Occipital lobe (tissue), 2 donors: ENCODE results near the gene FADD. TPM values are rescaled to one million over a fixed set of nuclear protein-coding genes. Genes with fewer than 3 reads are reported as not detected.
"Not testable (repeated sequence)": the region's sequence is repeated elsewhere in the genome, so short reads cannot be mapped to it uniquely, and the experiment has no call there.

ENCODE experiments used
- DNase-seq: peaks from one replicate; lab custom pipeline; 2025; lab: John Stamatoyannopoulos, UW
- total RNA-seq: library from RNA; depleted of rRNA; stranded (reverse); fragments of >200 nt; gene quantifications from one replicate; pipeline ENCODE4 v1.2.3, GENCODE V29; 2014

FADD gene
- total RNA-seq, 1 donor from 2014 or later = 16.1 TPM

DNA sequence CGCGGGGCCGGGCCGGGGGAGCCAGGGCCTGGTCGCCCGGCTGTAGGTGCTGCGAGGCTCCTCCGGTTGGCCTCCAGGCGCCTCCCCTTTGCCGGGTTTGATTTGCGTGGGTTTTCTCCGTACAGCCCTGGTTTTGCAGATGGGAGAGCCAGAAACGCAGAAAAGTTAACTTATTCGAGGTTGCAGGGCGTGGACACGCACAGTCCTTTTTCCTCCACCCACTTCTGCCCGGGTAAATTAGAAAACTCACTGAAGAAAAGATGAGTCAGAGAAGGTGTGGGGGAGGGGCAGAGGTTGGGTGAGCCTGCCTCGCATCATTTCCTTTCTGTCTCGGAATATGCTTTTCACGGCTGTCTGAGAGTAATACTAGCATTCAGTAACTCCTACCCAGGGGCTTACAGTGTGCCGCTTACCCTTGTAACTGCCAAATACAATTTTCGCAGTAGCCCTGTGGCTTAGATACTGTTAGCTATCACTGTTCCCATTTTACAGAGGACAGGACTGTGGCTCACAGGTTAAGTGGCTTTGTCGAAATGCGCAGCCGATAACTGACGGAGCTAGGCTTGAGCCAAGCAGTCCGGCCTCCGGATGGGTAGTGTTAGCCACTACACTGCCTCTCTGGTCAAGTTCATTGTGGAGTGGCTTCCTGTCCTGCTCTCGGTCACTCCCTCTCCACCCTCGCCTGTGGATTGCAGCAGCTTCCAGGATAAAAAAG, 812 bp downstream of the FADD start:
- DNase-seq = peak; percentile 22

DNA sequence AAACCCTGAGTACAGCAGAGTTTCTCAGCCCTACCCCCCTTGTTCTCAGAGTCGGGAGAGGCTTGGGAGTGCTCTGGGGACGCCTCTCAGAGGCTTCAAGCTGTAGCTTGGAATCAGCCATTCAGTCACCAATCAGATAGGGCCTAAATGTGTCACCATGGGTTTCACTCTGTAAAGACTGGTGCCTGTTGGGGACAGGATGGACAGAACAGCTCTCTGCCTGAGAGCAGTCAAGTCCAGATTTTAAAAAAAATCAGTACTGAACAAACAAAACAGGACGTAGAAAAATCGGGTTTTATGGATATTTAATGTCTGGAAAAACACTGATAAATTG, 1.3 kb downstream of the FADD start:
- no peak for DNase-seq

GRCh38 chr11:70205049-70205725, 2.1 kb downstream of the FADD start:
- no peak for DNase-seq

DNA sequence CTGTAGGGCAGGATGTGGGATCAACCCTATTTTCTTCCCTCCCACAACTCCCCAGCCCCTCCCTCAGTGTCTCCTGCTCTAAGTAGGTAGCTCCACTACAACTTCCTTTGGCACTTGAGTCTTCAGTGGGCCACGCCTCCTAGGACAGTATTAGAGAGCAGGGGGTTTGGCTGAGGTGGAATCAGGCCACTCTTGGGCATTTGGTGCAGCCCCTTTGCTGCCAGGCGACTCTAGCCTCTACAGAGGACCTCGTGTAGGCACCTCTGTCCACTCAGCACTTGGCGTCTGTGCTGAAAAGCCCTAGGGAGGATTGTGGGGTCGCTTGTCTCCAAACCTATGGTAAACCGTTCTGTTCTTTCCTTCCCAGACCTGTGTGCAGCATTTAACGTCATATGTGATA, 2.7 kb downstream of the FADD start:
- DNase-seq = no peak

- no peak for DNase-seq
Observed at GRCh38 chr11:70206226-70206981, 3.3 kb downstream of the FADD start.

DNA sequence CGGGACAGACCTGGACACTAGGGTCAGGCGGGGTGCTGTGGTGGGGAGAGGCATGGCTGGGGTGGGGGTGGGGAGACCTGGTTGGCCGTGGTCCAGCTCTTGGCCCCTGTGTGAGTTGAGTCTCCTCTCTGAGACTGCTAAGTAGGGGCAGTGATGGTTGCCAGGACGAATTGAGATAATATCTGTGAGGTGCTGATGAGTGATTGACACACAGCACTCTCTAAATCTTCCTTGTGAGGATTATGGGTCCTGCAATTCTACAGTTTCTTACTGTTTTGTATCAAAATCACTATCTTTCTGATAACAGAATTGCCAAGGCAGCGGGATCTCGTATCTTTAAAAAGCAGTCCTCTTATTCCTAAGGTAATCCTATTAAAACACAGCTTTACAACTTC, 3.9 kb downstream of the FADD start:
- no peak for DNase-seq

- no peak for DNase-seq
Observed at GRCh38 chr11:70207531-70208131, 4.5 kb downstream of the FADD start.

- no peak for DNase-seq
Observed at GRCh38 chr11:70209391-70209912, 6.4 kb downstream of the FADD start.

- no peak for DNase-seq
Observed at GRCh38 chr11:70210051-70210501, 7.0 kb downstream of the FADD start.

- DNase-seq = no peak
Observed at GRCh38 chr11:70210530-70210929, 7.4 kb downstream of the FADD start.

DNA sequence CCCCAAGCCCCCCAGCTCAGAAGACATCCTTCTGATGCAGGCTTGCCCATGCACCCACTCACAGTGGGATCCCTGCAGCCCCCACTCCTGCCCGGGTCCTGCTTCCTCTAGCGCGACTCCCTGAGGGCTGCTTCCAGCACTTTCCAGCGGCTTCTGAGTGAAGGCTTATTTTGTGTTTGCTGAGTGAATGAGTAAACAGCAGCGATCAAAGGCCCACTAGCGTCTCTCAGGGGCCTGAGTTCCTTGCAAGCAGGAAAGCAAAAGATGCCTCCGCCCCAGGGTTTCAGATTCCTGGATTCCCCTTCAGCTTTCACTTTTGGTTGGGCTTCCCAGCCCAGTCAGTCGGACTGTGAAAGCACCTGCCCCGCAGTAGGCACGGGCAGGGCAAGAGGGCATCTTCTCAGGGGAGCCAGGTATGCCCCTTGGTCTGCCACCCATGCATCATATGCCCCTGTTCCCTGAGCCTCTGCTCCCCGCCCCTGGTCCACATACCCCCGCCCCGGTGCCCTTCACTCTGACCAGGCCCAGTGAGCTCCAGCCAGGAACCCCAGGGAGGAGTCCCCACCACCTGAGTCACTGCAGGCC, 9.2 kb downstream of the FADD start:
- no peak for DNase-seq

GRCh38 chr11:70217388-70217787, 14.3 kb downstream of the FADD start:
- not testable (repeated sequence) for DNase-seq

DNA sequence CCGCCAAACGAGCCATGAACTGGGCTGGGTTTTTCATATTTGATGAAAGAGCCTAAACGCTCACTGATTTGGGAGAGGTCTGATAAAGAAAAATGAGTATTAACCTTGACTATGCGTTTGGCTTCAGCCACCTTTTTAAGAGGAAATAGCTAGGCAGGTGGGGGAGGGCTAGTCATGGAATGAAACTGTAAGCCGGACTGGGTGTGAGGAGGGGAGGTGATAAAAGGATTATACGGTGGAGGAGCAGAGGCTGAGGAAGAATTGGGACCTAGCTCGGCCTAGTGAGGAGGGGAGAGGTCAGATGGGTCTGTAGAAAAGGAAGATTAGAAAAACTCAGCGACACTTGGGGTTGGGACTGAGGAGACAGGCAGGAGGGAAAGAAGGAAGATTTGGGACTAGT, 15.0 kb downstream of the FADD start:
- DNase-seq = not testable (repeated sequence)

DNA sequence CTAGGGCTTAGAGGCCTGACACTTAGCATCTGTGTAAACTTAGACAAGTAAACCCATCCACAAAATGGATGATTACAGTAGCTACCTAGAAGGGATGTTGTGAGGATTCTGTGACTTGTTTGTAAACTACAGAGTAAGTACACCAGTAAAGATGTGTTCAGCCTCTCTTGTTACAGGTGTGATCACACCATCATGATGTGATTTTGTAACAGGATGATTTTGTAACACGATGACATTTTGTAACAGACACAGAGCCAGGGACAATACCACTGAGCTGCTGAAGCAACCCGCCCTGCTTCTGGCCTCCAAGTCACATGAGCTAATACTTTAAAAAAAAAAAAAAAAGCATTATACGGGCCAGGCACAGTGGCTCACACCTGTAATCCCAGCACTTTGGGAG, 17.0 kb downstream of the FADD start:
- DNase-seq = no peak

DNA sequence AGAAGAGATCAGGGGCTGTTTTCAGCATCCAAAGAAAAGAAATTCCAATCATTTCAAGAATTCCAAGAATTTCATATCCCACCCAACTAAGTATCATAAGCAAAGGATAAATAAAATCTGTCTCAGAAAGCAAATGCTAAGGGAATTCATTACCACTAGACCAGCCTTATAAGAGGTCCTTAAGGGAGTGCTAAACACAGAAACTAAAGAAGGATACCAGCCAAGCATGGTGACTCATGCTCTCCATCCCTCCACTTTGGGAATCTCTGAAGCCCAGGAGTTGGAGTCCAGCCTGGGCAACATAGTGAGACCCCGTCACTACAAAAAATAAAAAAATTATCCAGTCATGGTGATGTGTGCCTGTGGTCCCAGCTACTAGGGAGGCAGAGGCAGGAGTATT, 17.8 kb downstream of the FADD start:
- DNase-seq = no peak

DNA sequence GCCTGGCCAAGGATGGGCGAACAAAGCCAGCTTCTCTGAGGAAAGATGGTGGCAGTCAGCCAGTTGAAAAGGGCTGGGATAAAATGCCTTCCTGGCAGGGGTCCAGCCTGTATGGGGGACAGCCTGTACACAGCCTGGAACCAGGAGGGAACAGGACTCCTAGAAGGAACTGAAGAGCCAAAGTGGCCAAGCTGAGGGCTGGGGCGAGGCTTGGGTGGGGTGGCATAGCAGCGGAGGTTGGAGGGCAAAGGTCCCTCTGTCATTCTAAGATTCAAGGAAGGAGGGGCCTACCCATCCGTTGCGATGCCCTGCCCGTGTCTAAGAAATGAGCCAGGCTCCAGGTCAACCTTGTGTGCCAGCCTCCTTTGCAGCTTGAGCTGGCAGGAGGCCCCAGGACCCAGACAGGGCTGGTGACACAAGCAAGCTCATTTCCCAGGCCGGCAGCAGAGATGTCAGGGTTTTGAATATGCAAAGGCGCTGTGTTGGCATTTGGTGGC, 22.6 kb downstream of the FADD start:
- no peak for DNase-seq

- DNase-seq = no peak
Observed at GRCh38 chr11:70226183-70226582, 23.1 kb downstream of the FADD start.

DNA sequence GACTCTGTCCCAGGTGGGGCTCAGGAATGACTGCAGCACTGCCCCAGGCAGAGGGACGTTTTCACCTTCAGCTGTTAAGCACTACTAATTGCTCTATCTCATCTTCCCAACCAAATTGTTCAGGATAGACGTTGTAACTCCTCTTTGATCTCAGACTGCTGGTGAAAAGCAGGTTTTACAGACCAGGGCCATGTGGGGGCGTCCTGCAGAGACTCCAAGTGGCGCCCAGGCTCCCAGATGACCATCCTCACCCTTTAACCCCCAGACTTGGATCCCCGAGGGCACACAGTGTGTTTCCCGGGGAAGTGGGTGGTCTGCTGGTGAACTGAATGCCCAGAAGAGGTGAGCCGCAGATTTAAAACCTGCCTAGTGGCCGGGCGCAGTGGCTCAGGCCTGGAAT, 23.9 kb downstream of the FADD start:
- DNase-seq = no peak

DNA sequence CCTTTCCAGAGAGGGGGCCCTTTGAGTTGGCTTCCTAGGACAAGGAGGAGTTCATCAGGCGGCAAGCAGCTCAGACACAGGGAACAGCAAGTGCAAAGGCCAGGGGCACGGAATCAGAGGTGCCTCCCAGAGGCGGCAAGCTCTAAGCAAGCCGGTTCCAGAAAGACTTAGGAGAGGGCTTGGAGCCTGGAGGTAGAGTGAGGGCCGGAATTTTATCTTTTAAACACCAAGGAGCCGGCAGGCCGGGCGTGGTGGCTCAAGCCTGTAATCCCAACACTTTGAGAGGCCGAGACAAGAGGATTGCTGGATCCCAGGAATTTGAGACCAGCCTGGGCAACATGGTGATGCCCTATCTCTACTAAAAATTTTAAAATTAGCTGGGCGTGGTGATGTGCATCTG, 26.6 kb downstream of the FADD start:
- no peak for DNase-seq

GRCh38 chr11:70230151-70230839, 27.2 kb downstream of the FADD start:
- no peak for DNase-seq
